Osteoblast (primary cell): ENCODE measurements around the gene CCDC27. TPM values are rescaled to one million over a fixed set of nuclear protein-coding genes. Genes with fewer than 3 reads are reported as not detected.

Experiments
- DNase-seq: peaks from one replicate; pipeline ENCODE4 v3.0.0; 2011; ENCODE audit warnings: low spot score, mixed read lengths; ENCODE audit not compliant: insufficient read length; ENCODE audit errors: missing footprints
- H2AFZ ChIP-seq: 2 replicates; pipeline ENCODE4 v1.6.0; 2011; ENCODE audit warnings: mild to moderate bottlenecking, low read length
- H3K27ac ChIP-seq: 2 replicates; pipeline ENCODE4 v1.5.1; 2011; ENCODE audit warnings: mild to moderate bottlenecking, low read depth, low read length, moderate library complexity
- H3K27me3 ChIP-seq: 2 replicates; pipeline ENCODE4 v1.6.0; 2012; ENCODE audit warnings: mild to moderate bottlenecking, control low read depth, inconsistent platforms, low read length, moderate library complexity; ENCODE audit not compliant: insufficient read depth
- H3K36me3 ChIP-seq: 2 replicates; pipeline ENCODE4 v1.5.1; 2011; ENCODE audit warnings: mild to moderate bottlenecking, low read length, control low read depth, moderate library complexity; ENCODE audit not compliant: insufficient read depth
- H3K4me1 ChIP-seq: 2 replicates; pipeline ENCODE4 v1.5.1; 2011; ENCODE audit warnings: mild to moderate bottlenecking, low read length, control low read depth, moderate library complexity; ENCODE audit not compliant: insufficient read depth
- H3K4me2 ChIP-seq: 2 replicates; pipeline ENCODE4 v1.6.0; 2011; ENCODE audit warnings: mild to moderate bottlenecking, low read length; ENCODE audit not compliant: insufficient read depth
- H3K4me3 ChIP-seq: fragments of 200-600 bp; sonication (generic); 3 replicates; pipeline ENCODE4 v1.5.1; 2012; ENCODE audit warnings: mild to moderate bottlenecking, low read length, inconsistent platforms; ENCODE audit not compliant: insufficient read depth
- H3K79me2 ChIP-seq: 2 replicates; pipeline ENCODE4 v1.6.0; 2012; ENCODE audit warnings: mild to moderate bottlenecking, low read length, control low read depth, inconsistent platforms; ENCODE audit not compliant: insufficient read depth
- H3K9me3 ChIP-seq: 2 replicates; pipeline ENCODE4 v1.5.1; 2011; ENCODE audit warnings: low read depth, low read length, control low read depth
- H4K20me1 ChIP-seq: 2 replicates; pipeline ENCODE4 v1.6.0; 2012; ENCODE audit warnings: mild to moderate bottlenecking, low read length, control low read depth; ENCODE audit not compliant: insufficient read depth
- CTCF ChIP-seq: IDR thresholded peaks from 2 replicates; pipeline ENCODE4 v1.5.1; 2011; ENCODE audit warnings: mild to moderate bottlenecking, low read depth, low read length, moderate library complexity; ENCODE audit errors: extremely low read depth
- total RNA-seq: library from RNA; depleted of rRNA; stranded (reverse); fragments of >200 nt; gene quantifications from 2 replicates; pipeline ENCODE4 v1.2.3, GENCODE V29; 2012

The CCDC27 gene
- total RNA-seq, 1 donor, result not detected

DNA sequence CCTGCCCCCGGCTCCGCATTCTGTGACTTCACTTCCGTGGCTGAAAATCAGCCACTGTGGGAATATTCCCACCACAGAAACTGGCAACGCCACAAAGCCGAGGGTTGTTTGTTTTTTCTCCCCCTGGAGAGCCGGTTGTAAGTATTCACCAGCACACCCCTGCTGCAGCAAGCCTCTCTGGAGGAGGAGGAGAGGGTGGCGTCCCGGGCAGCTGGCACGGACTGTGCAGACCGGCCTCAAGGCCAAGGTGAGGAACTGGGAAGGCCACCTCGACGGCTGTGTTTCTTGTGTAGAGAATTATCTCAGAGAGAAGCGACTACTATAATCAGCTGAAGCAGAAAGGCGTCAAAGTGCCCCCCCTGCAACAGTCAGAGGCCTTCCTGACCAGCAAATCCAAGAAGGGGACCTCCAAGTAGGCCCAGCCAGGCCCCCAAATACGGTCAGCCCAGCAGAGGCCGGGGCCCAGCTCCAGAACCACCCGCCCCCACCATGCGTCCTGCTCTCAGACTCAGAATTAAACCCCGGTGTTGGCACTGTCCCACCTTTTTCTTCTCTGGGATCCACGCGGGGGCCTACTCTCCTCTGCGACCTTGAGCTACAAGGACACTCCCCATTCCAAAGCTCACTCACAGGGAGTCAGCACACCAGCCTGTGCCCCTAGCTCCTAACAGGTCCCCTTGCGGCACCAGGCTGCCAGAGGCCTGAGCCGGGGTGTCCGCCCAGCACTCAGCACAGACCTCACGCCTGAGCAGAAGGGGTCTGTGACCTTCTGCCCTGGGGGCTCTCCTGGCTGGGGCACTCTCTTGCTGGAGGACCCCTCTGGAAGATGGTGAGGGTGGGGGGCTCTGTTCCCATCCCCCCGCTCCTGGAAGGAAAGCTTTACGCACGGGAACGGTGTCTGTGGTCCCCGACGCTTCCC is 19.1 kb downstream of the CCDC27 start:
- Histone ChIP-seq H4K20me1 (no peaks in the 10 kb centered on the region), H3K4me3 (no peak overlapping the region), H3K9me3 (no peaks in the 10 kb centered on the region), H3K79me2 (no peaks in the 10 kb centered on the region), H2AFZ (no peak overlapping the region), H3K27me3 (peaks cover 15% of the 10 kb centered on the region), H3K4me1 (peaks cover 15% of the 10 kb centered on the region), H3K4me2 (peak overlapping the region; percentile 68), H3K36me3 (no peaks in the 10 kb centered on the region), H3K27ac (no peak overlapping the region)
- no peak for TF ChIP-seq CTCF
- DNase-seq, result peak; percentile 90

DNA sequence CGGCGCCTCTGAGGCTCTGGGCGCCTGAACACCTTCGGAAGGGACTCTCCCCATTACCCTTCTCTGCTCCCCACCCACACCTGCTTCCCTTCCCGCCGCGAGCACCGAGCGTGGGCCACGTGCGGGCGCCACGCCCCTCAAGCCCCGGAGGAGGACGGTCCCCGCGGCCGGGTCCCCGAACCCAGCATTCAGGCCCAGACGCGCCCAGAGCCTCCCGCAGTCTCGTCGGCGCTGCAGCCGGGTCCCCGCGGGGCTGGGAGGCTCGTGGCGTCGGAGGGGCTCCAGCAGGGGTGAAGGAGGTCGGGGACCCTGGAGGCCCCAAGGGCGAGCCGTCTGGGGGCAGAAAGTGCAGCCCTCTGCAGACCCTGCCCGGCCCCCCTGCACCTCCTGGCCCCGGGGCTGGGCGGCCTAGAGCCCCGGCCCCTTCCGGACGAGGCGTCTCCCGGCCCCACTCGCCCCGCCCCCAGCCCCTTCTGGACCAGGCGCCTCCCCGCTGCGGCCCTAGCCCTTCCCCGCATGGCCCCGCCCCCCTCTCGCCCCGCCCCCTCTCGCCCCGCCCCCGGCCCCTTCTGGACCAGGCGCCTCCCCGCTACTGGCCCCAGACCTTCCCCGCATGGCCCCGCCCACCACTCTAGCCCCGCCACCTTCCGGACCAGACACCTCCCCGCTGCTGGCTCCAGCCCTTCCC is 19.9 kb downstream of the CCDC27 start:
- Histone ChIP-seq H3K4me2 (peak overlapping the region; percentile 68), H3K79me2 (no peaks in the 10 kb centered on the region)

GRCh38 chr1:3772715-3773571 is 20.7 kb downstream of the CCDC27 start, which contains the start of gene SMIM1:
Gene SMIM1 (plus strand): TSS chr1:3772749. CDS start chr1:3775374, 2,625 bp downstream.
- DNase-seq, result peak; percentile 84
- Histone ChIP-seq H3K4me3 (peak within 1 kb of the TSS; percentile 53), H3K79me2 (no peaks in the 10 kb centered on the region), H2AFZ (no peak within 1 kb of the TSS), H3K27ac (no peak within 1 kb of the TSS), H3K27me3 (peaks cover 15% of the 10 kb centered on the region), H3K36me3 (no peaks in the 10 kb centered on the region), H4K20me1 (no peaks in the 10 kb centered on the region), H3K4me2 (peak within 1 kb of the TSS; percentile 68), H3K9me3 (no peaks in the 10 kb centered on the region), H3K4me1 (peaks cover 15% of the 10 kb centered on the region)
- no peak for TF ChIP-seq CTCF

More for the DNA sequence above, 19.9 kb downstream of the CCDC27 start:
- H3K4me3 ChIP-seq, result peak overlapping the region; percentile 53
- no peak overlapping the region for H3K27ac ChIP-seq
- TF ChIP-seq CTCF, result no peak
- no peaks in the 10 kb centered on the region for H3K36me3 ChIP-seq
- H2AFZ ChIP-seq, result no peak overlapping the region
- peaks cover 15% of the 10 kb centered on the region for H3K4me1 ChIP-seq
- H3K9me3 ChIP-seq, result no peaks in the 10 kb centered on the region
- peaks cover 15% of the 10 kb centered on the region for H3K27me3 ChIP-seq
- H4K20me1 ChIP-seq, result no peaks in the 10 kb centered on the region
- peak; percentile 99 for DNase-seq
